ENCODE data around the gene RUBCNL.

DNA sequence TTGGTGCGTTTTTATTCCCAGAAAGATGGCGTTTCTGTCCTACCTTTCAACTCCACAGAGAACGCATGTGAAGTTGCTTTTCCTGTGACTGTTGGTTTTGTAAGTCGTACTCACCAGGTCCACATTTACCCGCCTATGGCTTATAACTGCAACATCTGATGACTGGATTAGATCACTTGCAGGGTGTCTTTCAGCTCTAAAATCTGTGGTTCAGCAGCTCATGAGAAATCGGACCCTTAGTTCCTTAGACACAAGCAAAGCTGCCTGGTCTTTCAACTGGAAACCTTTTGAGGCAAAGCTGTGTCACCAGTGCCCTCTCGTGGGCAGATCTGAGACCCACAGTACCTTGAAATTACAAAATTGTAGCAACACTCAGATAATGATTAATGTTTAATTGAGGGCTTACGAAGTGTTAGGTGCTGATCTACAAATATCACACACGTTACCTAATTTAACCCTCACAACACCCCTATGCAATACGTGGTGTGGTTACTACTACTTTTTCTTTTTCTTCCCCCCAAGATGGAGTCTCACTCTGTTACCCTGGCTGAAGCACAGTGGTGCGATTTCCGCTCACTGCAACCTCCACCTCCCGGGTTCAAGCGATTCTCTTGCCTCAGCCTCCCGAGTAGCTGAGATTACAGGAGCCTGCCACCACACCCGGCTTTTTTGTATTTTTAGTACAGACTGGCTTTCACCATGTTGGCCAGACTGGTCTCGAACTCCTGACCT is 65.4 kb downstream of the RUBCNL start:
- TF ChIP-seq EZH2 (IDR thresholded peaks at IDR 0.05) (no peak), POLR2AphosphoS5 (IDR thresholded peaks at IDR 0.05; ENCODE audit: borderline replicate concordance, low read depth, low read length) (no peak), FOXP2 (optimal IDR thresholded peaks at IDR 0.05; ENCODE audit: control extremely low read depth, extremely low read length, insufficient read depth) (no peak)
